GM19467 (cell line): ENCODE results near the gene B4GALT3.

ENCODE experiments used
- ATAC-seq: cut with Tn5 transposase; IDR thresholded peaks from one replicate; pipeline ENCODE4 v1.9.1; 2021; ENCODE audit warnings: mild to moderate bottlenecking, moderate library complexity; ENCODE audit not compliant: unreplicated experiment

Gene B4GALT3

DNA sequence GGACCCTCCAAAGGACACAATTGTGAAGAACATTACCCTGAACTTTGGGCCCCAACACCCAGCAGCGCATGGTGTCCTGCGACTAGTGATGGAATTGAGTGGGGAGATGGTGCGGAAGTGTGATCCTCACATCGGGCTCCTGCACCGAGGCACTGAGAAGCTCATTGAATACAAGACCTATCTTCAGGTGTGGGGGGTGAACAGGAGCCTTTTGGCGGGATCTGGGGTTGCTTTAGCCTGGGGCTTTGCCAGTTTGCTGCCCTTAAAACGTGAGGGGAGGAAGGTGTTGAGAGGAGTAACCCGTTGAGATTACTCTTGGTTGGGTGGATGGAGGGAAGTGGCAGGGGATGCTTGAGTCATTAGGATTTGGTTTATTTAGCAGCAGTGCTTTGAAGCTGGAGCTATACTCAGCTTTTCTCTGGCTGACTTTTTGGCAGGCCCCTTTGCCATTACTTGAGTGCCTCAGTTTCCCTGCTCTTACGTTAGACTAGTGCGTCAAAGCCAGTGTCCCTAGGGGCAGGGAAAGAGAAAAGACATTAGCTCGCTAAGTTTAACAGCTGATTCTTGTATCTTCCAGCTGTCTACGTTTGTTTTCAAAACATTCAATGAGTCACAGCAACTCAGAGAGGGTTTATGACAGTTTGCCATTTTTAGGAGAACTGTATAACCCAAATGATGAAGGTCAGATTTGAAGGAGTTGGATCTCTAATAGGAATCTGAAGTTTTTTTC, 29.3 kb upstream of the B4GALT3 start:
- ATAC-seq = no peak

DNA sequence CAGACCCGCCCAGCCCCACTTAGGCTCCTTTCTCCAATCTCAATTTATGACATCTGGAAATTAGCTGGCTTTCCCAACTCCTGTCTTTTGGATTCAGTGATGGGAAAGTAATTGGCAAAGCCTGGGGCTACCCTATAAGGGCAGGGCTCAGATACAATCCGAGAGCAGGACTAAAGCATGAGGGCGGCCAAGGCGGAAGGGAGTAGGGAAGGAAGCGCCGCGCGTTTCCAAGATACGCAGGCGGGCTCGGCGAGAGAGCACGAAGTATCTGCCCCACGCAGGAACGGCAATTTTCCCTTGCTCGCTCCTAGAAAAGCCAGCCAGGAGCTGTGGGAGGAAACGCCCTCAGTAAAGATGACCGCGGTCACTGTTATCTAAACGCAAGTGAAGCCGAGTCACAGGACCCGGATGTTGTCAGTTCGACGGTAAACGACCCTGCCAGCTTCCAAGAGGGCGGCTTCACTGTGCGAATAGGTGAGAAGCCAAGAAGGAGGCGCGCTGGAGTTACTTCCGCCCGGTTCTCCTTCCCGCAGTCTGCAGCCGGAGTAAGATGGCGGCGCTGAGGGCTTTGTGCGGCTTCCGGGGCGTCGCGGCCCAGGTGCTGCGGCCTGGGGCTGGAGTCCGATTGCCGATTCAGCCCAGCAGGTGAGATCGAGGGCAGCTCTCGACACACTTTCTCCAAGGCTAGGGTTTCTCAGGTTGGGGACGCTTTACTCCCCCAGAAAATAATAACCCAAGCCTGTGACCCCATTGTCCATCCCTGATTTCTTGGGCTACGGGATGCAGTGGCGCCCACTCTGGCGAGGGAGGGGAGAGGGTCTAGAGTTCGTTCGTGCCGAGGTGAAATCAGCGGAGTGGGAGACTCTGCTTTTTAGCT, 24.8 kb upstream of the B4GALT3 start, which contains the start of gene NDUFS2:
TSS of gene NDUFS2 (plus strand) at position 532 of the 877 bp plus-strand sequence. CDS start at position 551, 19 bp downstream.
- ATAC-seq = peak; percentile 95

DNA sequence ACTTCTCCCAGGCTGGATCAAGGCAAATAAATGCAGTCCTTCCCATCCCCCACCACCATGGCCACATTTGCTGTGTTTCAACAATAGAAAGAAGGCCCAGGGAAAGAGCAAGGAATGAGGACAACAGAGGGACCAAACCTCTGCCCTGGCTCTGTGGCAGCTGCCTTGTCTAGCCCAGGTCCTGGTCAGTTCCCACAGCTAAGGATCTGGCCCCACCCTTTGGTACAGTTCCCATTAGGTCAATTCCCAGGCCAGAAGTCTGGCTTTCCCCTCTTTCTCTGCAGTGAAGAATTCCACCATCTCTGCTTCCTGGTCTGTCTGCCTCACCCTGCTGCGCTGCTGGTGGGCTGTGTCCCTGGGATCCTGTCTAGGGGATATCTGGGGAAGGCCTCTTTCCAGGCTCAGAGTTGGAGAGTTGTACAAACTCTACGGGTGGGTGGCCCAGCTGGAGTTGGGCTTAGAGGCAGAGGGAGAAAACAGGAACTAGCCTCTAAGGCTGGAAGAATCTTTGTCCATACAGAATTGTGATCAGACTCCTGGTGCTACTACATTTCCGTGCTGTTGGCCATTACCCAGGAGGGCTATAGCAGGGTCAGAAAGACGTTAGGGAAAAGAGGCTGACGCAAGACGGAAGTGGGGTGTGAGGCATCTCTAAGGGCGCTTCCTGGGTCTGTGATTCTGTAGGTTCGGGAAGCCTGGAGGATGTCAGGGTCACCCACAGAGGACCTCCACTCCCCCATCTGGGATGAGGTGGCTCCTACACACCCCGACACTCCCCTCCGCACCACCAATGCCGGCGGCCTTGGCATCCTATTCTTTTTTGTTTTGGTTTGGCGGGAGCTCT, 23.9 kb upstream of the B4GALT3 start:
- ATAC-seq = no peak

DNA sequence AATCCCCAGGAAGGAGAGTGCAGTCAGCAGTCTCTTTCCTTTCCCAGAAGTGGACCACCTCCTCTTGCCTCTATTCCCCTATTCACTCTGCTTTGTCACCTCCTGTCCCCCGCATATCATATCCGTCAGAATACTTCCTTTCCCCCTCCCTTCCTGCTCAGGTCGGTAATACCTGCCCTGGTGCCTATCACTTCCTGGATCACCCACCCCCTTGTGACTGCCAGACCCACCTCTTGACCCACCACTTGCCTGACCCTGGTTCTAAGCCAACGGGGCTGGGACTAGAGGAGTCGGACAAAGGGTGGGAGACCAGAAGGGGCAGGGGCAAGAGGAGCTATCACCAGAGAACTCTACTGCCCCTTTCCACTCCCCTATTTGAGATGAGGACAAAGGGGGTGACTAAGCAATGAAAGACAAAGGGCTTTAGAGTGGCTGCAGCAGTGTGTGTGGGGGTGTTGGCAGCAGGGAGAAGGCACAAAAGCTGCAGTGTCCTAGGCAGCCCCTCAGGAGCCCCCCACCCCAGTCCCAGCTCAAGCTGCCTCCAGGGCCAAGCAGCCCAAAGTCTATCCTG, 23.2 kb upstream of the B4GALT3 start:
- no peak for ATAC-seq

DNA sequence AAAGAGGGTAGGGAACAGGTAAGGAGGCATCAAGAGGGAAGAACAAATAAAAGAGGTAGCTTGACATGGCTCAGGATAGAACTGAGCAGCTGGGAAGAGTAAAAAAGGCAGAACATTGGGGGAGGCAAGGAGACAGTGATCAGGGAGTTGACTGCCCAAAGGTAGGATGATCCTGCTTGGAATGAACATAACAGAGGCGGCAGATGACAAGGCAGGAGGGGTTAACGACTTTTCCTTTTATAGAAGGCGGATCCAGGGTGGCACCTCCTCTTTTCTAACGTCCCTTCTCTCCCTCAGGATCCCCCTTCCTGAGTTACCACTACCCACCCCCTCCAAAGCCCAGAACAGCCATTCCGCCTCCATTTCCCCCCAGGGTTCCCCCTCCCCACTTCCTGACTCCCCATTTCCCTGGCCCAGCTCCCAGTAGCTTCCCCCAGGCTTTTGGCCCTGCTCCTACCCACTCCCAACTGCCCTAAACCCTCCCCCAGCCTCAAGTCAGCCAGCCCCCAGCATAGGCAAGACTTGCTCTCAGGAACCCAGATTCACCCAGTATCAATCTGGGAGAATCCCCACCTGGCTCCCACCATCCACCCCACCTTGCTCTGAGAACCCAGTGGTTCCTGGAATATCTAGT, 22.3 kb upstream of the B4GALT3 start:
- no peak for ATAC-seq

DNA sequence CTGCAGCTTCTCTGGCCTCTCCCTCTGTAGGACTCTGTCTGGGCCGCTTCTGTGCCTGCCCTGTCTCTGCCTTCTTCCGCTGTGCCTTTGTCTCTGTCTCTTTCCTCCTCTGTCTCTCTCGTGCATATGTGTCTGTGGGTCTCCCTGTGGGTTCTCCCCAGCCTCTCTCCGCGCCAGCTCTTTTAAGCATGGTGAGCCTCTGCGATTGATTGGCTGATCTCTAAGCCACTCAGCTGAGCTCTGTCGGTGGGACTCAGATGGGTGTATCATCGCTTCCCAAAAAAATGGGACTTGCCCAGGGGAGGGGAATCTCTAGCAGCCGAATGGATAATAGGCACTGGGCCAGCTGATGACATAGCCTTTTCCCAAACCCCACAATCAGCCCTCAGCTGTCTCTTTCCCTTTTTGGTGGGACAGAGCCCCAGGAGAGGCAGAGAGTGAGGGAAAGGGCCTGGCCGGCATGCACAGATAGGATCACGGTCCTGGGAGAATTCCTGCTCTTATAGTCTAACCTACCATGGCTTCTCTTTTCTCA, 21.7 kb upstream of the B4GALT3 start, which contains the start of gene ADAMTS4:
TSS of gene ADAMTS4 (minus strand) at position 158 of the 535 bp plus-strand sequence. CDS start 427 bp downstream, outside the sequence.
- no peak for ATAC-seq

DNA sequence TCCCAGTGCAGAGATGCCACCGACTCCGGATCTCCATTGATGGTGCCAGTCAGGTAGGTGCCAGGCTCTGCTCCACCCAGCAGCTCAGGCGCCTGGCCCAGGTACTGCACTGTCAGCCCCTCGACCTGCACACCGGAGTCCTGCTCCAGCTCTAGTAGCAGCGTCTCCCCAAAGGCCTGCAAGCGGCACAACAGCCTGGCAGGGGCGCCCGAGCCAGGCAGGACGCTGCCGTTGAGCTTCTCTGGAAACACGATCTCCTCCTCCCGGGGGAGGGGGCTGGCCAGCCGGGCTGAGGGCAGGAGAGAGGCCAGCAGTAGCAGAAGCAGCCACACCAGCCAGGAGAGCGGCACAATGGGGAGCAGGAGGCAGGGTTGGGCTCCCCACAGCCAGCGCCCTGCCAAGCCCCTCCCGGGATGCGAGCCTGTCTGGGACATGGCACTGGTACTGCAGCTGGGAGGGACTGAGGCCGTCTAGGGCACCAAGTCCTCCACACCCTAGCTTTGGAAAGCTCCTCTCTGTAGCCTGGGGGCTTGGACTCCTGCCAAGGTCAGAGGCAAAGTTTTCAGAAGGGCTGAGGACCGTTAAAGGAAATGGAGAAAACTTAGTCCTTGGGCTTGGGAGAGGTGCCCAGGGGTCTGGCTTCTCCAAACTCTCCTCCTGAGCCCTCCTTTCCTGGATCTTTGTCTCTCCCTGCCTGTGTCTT, 21.0 kb upstream of the B4GALT3 start:
- no peak for ATAC-seq

DNA sequence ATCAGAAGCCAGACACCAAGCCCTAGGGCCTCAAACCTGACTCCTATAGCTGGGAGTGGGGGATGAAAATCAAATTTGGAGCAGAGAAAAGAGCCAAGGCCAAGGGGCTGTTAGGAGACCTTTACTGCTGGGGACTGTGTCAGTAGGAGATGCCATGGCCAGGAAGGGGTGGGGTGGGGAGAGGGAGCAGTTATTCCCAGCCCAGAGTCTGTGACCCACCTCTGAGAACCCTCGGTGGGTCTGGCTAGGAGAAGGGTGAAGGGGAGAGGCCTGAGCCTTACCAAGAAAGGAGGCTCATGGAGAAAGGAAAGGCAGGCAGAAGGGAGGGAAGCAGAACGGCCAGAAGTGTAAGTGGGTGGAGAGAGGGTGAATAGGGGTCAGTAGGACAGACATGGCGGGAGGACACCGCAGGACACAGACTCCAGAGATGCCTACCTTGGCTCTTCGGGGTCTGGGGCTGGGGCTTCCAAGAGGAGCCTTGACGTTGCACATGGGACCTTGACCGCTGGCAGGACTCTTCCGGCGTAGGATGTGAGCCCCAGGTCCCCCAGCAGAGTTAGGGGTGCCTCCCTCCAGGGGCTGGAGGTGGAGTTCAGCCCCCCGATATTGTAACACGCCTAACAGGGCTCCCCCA, 20.4 kb upstream of the B4GALT3 start:
- ATAC-seq = no peak

DNA sequence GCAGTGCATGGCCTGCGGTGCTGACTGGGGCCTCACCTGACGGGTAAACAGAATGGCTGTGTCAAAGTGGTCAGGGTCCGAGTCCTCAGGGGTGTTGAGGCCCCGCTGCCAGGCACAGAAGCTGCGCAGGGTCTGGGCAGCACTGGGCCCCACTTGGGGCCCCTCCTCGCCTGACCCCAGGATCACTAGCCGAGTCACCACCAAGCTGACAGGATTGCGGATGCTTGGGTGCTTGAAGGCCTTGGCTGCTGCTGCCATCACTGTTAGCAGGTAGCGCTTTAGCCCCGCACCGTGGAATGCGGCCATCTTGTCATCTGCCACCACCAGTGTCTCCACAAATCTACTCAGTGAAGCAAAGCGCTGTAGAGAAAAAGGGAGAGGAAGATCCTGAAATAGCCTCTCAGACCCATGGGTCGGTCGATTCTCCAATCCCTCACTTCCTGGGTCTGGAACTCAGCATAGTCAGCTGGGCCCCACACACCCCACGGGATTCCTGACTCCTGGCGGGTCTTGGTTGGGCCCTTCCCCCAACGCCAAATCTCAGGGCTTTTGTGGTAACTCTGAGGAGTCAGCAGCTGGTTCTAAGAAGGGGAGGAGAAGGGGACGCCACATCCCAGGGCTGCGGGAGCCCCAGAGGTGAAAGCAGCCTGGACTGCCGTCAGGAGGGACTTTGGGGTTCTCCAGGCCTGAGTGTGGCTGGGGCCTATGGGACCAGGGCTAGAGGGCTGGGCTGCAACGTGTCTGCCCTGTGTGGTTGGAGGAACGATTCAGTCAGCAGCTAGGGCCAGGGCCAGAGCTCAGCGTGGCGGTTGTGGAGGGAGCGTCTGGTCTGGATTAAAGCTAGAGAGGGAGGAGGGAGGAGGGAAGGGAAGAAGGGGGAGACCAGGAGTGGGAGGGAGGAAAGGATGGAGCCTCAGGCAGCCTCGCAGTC, 19.5 kb upstream of the B4GALT3 start:
- ATAC-seq = no peak

DNA sequence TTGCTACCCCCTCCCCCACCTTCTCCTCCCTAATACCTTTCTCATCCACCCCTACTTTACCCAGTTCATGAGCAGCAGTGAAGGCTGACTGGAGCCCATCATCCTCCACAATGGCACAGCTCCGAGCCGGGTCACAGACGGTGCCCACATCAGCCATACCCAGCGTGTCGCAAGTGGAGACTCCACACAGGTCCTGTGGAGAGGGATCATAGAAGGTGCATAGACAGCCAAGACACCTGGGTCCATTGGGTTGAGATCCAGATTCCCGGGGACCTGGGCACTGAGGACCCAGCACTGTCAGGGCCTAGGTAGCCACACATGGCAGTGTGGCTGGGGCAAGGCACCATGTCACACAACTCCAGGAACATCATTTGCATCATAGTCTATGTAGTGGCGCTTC, 18.8 kb upstream of the B4GALT3 start:
- ATAC-seq = no peak

DNA sequence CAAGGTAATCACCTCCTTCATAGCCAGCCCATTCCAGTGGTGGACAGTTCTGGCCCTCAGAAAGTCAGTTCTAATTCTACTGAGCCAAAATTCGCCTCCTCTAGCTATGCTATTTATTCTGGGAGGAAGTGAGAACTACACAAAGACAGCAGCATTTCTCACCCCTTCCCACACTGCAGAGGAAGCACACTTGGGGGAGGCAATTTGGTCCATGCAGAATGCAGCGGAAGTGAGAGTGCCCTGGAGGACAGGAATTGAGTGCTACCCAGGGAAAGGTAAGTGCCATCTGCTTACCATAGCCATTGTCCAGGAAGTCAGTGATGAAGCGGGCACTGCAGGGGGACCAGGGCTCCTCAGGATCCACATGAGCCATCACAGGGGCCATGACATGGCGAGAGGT, 17.9 kb upstream of the B4GALT3 start:
- ATAC-seq = no peak

DNA sequence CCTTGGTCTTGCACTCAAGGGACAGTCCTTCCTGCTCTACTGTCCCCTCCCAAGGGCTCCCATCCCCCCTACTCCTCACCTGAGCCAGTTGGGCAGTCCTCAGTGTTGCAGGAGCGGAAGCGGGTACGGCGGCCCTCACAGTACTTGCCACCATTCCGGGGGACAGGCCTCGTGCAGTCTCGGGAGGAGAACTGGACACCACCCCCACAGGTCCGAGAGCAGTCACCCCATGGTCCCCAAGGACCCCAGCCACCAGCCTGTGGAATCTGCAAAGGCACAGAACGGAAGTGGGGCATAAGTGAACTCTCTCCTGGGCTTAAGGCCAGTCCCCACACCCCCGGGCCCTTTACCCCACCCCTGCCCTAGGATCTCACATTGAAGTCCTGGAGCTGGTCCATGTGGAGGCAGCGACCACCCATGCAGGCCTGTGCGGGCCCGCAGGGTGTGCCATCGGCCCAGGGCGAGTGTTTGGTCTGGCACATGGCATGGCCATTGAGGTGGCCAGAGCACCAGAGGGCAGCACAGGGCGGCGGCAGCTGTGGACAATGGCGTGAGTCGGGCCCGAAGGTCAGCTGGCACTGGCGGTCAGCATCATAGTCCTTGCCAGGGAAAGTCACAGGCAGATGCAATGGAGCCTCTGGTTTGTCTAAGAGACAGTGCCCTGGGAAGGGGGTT, 16.4 kb upstream of the B4GALT3 start:
- no peak for ATAC-seq

DNA sequence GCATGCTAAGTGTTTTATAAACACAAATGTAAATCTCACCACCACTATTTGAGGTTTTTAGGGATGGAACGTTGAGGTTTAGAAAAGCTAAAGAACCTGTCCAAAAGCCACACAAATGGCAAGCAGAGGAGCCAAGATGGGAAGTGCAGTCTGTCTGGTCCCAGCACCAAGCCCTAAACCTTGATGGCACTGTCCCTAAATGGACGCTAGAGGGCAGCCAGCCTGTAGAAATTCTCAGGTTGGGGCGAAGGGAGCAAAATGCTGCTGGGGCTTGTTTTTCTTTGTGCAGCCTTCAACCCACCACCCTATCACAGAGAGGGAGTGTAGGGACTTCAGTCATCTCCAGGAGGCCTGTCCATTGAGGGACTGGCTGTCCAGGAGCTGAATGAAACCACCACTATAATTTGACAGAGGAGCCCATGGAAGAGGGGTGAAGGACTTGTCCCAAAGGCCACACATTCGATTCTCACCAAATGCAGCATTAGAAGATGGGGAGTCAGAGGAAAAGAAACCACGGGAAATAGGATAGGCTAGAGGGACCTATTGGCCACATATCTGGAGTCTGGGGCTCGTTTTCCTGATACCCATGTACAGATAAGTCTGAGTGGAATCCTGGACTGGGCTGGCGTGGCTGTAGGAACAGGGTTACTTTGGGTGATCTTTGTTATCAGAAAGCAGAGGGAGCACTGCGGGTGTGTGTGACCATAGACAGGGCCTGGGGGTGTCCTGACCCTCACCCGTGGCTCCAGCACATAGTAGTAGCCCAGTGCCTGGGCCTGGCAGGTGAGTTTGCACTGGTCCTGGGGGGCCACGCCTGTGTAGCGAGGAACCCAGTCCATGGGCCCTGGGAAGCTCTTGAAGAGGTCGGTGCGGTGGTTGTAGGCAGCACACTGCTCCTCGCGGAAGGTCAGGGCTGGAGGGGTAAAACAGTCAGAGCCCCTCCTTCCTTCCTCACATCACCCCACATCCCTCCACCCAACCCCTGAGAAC, 15.5 kb upstream of the B4GALT3 start:
- ATAC-seq = no peak

DNA sequence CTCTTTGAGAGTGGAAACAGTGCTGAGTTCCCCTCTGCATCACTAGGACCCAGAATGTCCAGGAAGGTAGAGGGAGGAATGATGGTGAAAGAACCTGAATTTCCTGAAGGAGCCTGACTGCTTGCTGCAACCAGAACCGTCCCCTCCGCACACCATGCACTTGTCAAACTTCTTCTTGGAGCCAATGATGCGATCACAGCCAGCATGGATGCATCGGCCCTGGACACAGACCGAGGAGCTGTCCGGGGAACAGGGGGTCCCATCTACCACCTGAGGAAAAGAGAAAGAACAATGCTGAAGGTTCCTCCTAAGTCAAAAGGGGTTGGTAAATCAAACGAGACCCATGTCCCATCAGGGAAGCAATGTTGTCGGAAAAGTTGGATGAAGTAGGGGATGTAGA, 14.7 kb upstream of the B4GALT3 start:
- no peak for ATAC-seq

DNA sequence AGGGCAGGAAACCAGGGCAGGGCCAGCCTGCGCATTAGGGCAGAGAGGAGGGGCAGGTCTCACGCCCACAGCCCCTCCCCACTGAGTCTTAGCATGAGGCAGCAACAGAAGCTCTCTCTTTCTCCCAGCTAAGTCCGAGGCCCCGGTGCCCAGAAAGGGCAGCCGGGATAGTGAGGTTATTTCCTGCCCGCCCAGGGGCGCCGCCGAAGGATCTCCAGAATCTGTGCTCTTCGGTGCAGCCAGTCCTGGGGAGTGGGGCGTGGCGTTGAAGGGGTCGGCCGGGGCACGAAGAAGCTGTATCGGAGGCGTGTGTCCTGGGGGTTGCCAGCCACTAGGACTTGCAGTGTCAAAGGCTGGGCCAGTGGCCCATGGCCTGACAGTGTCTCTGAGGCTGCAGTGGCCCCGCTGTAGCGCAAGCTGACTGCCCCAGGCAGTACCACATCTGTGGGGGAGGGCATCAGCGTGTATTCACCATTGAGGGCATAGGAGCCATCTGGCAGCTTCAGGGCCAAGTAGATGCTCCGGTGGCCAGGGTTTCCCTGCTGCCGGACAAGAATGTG, 13.7 kb upstream of the B4GALT3 start:
- ATAC-seq = no peak

DNA sequence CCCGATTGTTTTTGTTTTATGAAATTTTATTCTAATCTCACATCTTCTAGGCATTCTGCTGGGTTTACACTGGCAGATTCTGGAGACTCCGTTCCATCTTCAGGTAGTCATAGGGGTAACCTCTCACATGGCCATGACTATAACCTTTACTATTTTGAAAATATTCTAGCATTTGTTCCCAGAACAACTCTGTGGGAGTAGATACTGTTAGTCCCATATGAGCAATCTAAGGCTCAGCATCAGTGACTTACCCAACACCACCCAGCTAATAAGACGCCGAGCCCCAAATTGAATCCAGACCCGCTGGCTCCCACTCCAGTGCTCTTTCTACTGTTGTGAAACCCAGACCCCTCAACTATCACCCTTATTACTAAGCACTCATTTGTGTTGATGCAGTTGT, 11.7 kb upstream of the B4GALT3 start:
- ATAC-seq = no peak
